HG03103 (cell line): ENCODE measurements around the gene YWHAQ.
A peak's percentile ranks its signal among the peaks of the same experiment; 100 is the strongest.

ENCODE experiments used
- ATAC-seq: cut with Tn5 transposase; IDR thresholded peaks from one replicate; pipeline ENCODE4 v1.9.1; 2021; ENCODE audit warnings: low read depth; ENCODE audit not compliant: unreplicated experiment

Gene YWHAQ

GRCh38 chr2:9630736-9631552 is at the start of gene YWHAQ:
Gene YWHAQ, minus strand, starts transcription at chr2:9630997. Its CDS starts 545 bp downstream, at chr2:9630452.
- peak; percentile 87 for ATAC-seq

GRCh38 chr2:9680082-9680481 is 49.3 kb upstream of the YWHAQ start:
- ATAC-seq, result no peak

GRCh38 chr2:9679218-9679617 is 48.4 kb upstream of the YWHAQ start:
- ATAC-seq, result no peak

- no peak for ATAC-seq
These were observed 47.7 kb upstream of the YWHAQ start for GRCh38 chr2:9678544-9678943.

GRCh38 chr2:9675415-9676351 is 44.9 kb upstream of the YWHAQ start:
- no peak for ATAC-seq

GRCh38 chr2:9674891-9675414 is 44.2 kb upstream of the YWHAQ start:
- ATAC-seq, result no peak

GRCh38 chr2:9673914-9674481 is 43.2 kb upstream of the YWHAQ start:
- ATAC-seq, result no peak

- ATAC-seq, result no peak
These were observed 38.0 kb upstream of the YWHAQ start for GRCh38 chr2:9668687-9669345.

GRCh38 chr2:9667826-9668225 is 37.0 kb upstream of the YWHAQ start:
- ATAC-seq, result no peak

- ATAC-seq, result no peak
These were observed 35.5 kb upstream of the YWHAQ start for GRCh38 chr2:9666306-9666705.

GRCh38 chr2:9665898-9666297 is 35.1 kb upstream of the YWHAQ start:
- no peak for ATAC-seq

- ATAC-seq, result no peak
These were observed 33.6 kb upstream of the YWHAQ start for GRCh38 chr2:9664365-9664764.

GRCh38 chr2:9663008-9663879 is 32.4 kb upstream of the YWHAQ start:
- ATAC-seq, result peak; percentile 65

- no peak for ATAC-seq
These were observed 30.5 kb upstream of the YWHAQ start for GRCh38 chr2:9661261-9661660.

- no peak for ATAC-seq
These were observed 30.0 kb upstream of the YWHAQ start for GRCh38 chr2:9660781-9661180.

GRCh38 chr2:9660154-9660553 is 29.4 kb upstream of the YWHAQ start:
- ATAC-seq, result no peak

- no peak for ATAC-seq
These were observed 28.2 kb upstream of the YWHAQ start for GRCh38 chr2:9658972-9659371.

- no peak for ATAC-seq
These were observed 26.9 kb upstream of the YWHAQ start for GRCh38 chr2:9657731-9658130.

GRCh38 chr2:9657083-9657482 is 26.3 kb upstream of the YWHAQ start:
- ATAC-seq, result no peak
